ENCODE results near the gene SMIM14. TPM values are rescaled to one million over a fixed set of nuclear protein-coding genes. Genes with fewer than 3 reads are reported as not detected.

Gene SMIM14
- total RNA-seq, 1 donor from 2014 or later, result 58.4 TPM

GRCh38 chr4:39637586-39638353 lies 895 bp downstream of the SMIM14 start:
- no peaks in the 10 kb centered on the region for H3K27me3 ChIP-seq (ENCODE audit: control insufficient read depth, insufficient read depth, low read length)
- no peak for DNase-seq (ENCODE audit: low read depth)
- TF ChIP-seq CTCF (IDR thresholded peaks at IDR 0.05; ENCODE audit: insufficient read depth, low read length, poor library complexity, severe bottlenecking), result no peak
- H3K4me3 ChIP-seq (ENCODE audit: low read depth, low read length), result peak overlapping the region; percentile 93
- no peaks in the 10 kb centered on the region for H3K36me3 ChIP-seq (ENCODE audit: control insufficient read depth, insufficient read depth, low read length)

- no peak for TF ChIP-seq CTCF (IDR thresholded peaks at IDR 0.05; ENCODE audit: insufficient read depth, low read length, poor library complexity, severe bottlenecking)
- no peaks in the 10 kb centered on the region for H3K36me3 ChIP-seq (ENCODE audit: control insufficient read depth, insufficient read depth, low read length)
- H3K27me3 ChIP-seq (ENCODE audit: control insufficient read depth, insufficient read depth, low read length), result no peaks in the 10 kb centered on the region
- H3K4me3 ChIP-seq (ENCODE audit: low read depth, low read length), result peak overlapping the region; percentile 93
- DNase-seq (ENCODE audit: low read depth), result no peak
These were observed 1.5 kb downstream of the SMIM14 start for GRCh38 chr4:39637221-39637585.

GRCh38 chr4:39636531-39637184 lies 2.0 kb downstream of the SMIM14 start:
- Histone ChIP-seq H3K4me3 (ENCODE audit: low read depth, low read length) (peak overlapping the region; percentile 93), H3K27me3 (ENCODE audit: control insufficient read depth, insufficient read depth, low read length) (no peaks in the 10 kb centered on the region), H3K36me3 (ENCODE audit: control insufficient read depth, insufficient read depth, low read length) (no peaks in the 10 kb centered on the region)
- DNase-seq (ENCODE audit: low read depth), result no peak
- TF ChIP-seq CTCF (IDR thresholded peaks at IDR 0.05; ENCODE audit: insufficient read depth, low read length, poor library complexity, severe bottlenecking), result no peak

DNA sequence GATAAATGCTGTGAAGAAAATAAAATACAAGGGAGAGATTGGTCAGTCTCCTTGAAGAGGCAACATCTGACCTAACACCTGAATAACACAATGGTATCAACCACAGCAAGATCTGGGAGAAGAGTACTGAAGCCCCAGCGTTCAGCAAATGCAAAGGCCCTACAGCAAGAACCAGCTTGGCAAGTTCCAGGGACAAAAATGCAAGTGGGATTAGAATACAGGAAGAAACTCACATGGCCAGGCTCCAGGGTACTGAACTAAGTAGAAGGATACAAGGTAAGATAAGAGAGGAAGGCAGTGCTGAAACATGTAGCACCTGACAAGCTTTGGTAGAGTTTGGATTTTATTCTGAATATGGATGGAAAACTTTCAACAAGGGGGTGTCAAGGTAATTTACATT lies 3.6 kb downstream of the SMIM14 start:
- Histone ChIP-seq H3K27me3 (ENCODE audit: control insufficient read depth, insufficient read depth, low read length) (no peaks in the 10 kb centered on the region), H3K36me3 (ENCODE audit: control insufficient read depth, insufficient read depth, low read length) (no peaks in the 10 kb centered on the region), H3K4me3 (ENCODE audit: low read depth, low read length) (no peak overlapping the region)
- no peak for TF ChIP-seq CTCF (IDR thresholded peaks at IDR 0.05; ENCODE audit: insufficient read depth, low read length, poor library complexity, severe bottlenecking)
- no peak for DNase-seq (ENCODE audit: low read depth)

GRCh38 chr4:39631700-39632079 lies 7.0 kb downstream of the SMIM14 start:
- no peaks in the 10 kb centered on the region for H3K36me3 ChIP-seq (ENCODE audit: control insufficient read depth, insufficient read depth, low read length)
- no peak overlapping the region for H3K4me3 ChIP-seq (ENCODE audit: low read depth, low read length)
- no peaks in the 10 kb centered on the region for H3K27me3 ChIP-seq (ENCODE audit: control insufficient read depth, insufficient read depth, low read length)
- DNase-seq (ENCODE audit: low read depth), result no peak
- TF ChIP-seq CTCF (IDR thresholded peaks at IDR 0.05; ENCODE audit: insufficient read depth, low read length, poor library complexity, severe bottlenecking), result no peak

All from kidney epithelial cell (primary cell).